Measurements from ENCODE around the gene AIG1. TPM values are rescaled to one million over a fixed set of nuclear protein-coding genes. Genes with fewer than 3 reads are reported as not detected.
"Not testable (repeated sequence)": the region's sequence is repeated elsewhere in the genome, so short reads cannot be mapped to it uniquely, and the experiment has no call there.

The AIG1 gene
- polyA plus RNA-seq, 1 experiment = 43.2 TPM

GRCh38 chr6:143034689-143035334 lies 25.9 kb upstream of the AIG1 start:
- POLR2A ChIA-PET = no interaction called here
- Histone ChIP-seq H3K27me3 (ENCODE audit: control insufficient read depth, insufficient read depth, low read length) (peaks cover 1% of the 10 kb centered on the region; the same call in 1 of the 2 replicates), H3K4me3 (ENCODE audit: low read depth, low read length) (no peak overlapping the region), H3K36me3 (ENCODE audit: control insufficient read depth, insufficient read depth, low read length) (no peaks in the 10 kb centered on the region)
- no peak for DNase-seq (ENCODE audit: low read depth)
- CTCF ChIA-PET = interaction anchor here (0.8 to 1.4 kb wide), 2 partner anchors 10 to 75 kb away, joined by 3 read pairs; no protein-coding TSS in a partner anchor
- no peak for TF ChIP-seq CTCF (IDR thresholded peaks at IDR 0.05; ENCODE audit: insufficient read depth, low read depth, low read length)

- POLR2A ChIA-PET = no interaction called here
- no peak for DNase-seq (ENCODE audit: low read depth)
- CTCF ChIA-PET = no interaction called here
- no peak for TF ChIP-seq CTCF (IDR thresholded peaks at IDR 0.05; ENCODE audit: insufficient read depth, low read depth, low read length)
- no peaks in the 10 kb centered on the region for H3K36me3 ChIP-seq (ENCODE audit: control insufficient read depth, insufficient read depth, low read length)
- H3K27me3 ChIP-seq (ENCODE audit: control insufficient read depth, insufficient read depth, low read length) = peaks cover 1% of the 10 kb centered on the region; the same call in 1 of the 2 replicates
- no peak overlapping the region for H3K4me3 ChIP-seq (ENCODE audit: low read depth, low read length)
Observed at GRCh38 chr6:143037470-143037869, 23.2 kb upstream of the AIG1 start.

- Histone ChIP-seq H3K4me3 (ENCODE audit: low read depth, low read length) (no peak overlapping the region), H3K27me3 (ENCODE audit: control insufficient read depth, insufficient read depth, low read length) (peaks cover 1% of the 10 kb centered on the region; the same call in 1 of the 2 replicates), H3K36me3 (ENCODE audit: control insufficient read depth, insufficient read depth, low read length) (no peaks in the 10 kb centered on the region)
- no peak for DNase-seq (ENCODE audit: low read depth)
- no peak for TF ChIP-seq CTCF (IDR thresholded peaks at IDR 0.05; ENCODE audit: insufficient read depth, low read depth, low read length)
- POLR2A ChIA-PET = no interaction called here
- CTCF ChIA-PET = no interaction called here
Observed at GRCh38 chr6:143038833-143039232, 21.9 kb upstream of the AIG1 start.

GRCh38 chr6:143039548-143039947 lies 21.1 kb upstream of the AIG1 start:
- DNase-seq (ENCODE audit: low read depth) = no peak
- ChIA-PET POLR2A (no interaction called here), CTCF (no interaction called here)
- Histone ChIP-seq H3K27me3 (ENCODE audit: control insufficient read depth, insufficient read depth, low read length) (peaks cover 1% of the 10 kb centered on the region; the same call in 1 of the 2 replicates), H3K4me3 (ENCODE audit: low read depth, low read length) (no peak overlapping the region), H3K36me3 (ENCODE audit: control insufficient read depth, insufficient read depth, low read length) (no peaks in the 10 kb centered on the region)
- no peak for TF ChIP-seq CTCF (IDR thresholded peaks at IDR 0.05; ENCODE audit: insufficient read depth, low read depth, low read length)

GRCh38 chr6:143040018-143040417 lies 20.7 kb upstream of the AIG1 start:
- ChIA-PET CTCF (no interaction called here), POLR2A (no interaction called here)
- no peak overlapping the region for H3K4me3 ChIP-seq (ENCODE audit: low read depth, low read length)
- no peak for DNase-seq (ENCODE audit: low read depth)
- no peak for TF ChIP-seq CTCF (IDR thresholded peaks at IDR 0.05; ENCODE audit: insufficient read depth, low read depth, low read length)
- H3K27me3 ChIP-seq (ENCODE audit: control insufficient read depth, insufficient read depth, low read length) = 0 out of 2 replicates have a peak, but pooled peaks cover 1% of the 10 kb centered on the region
- H3K36me3 ChIP-seq (ENCODE audit: control insufficient read depth, insufficient read depth, low read length) = no peaks in the 10 kb centered on the region

GRCh38 chr6:143044345-143044744 lies 16.3 kb upstream of the AIG1 start:
- H3K27me3 ChIP-seq (ENCODE audit: control insufficient read depth, insufficient read depth, low read length); POLR2A ChIA-PET; H3K36me3 ChIP-seq (ENCODE audit: control insufficient read depth, insufficient read depth, low read length); CTCF ChIA-PET; DNase-seq (ENCODE audit: low read depth); H3K4me3 ChIP-seq (ENCODE audit: low read depth, low read length): not testable (repeated sequence)
